ENCODE measurements around the gene PCDHA1. TPM values are rescaled to one million over a fixed set of nuclear protein-coding genes. Genes with fewer than 3 reads are reported as not detected.

The PCDHA1 gene
- total RNA-seq, 4 donors from 2014 or later, result not detected

DNA sequence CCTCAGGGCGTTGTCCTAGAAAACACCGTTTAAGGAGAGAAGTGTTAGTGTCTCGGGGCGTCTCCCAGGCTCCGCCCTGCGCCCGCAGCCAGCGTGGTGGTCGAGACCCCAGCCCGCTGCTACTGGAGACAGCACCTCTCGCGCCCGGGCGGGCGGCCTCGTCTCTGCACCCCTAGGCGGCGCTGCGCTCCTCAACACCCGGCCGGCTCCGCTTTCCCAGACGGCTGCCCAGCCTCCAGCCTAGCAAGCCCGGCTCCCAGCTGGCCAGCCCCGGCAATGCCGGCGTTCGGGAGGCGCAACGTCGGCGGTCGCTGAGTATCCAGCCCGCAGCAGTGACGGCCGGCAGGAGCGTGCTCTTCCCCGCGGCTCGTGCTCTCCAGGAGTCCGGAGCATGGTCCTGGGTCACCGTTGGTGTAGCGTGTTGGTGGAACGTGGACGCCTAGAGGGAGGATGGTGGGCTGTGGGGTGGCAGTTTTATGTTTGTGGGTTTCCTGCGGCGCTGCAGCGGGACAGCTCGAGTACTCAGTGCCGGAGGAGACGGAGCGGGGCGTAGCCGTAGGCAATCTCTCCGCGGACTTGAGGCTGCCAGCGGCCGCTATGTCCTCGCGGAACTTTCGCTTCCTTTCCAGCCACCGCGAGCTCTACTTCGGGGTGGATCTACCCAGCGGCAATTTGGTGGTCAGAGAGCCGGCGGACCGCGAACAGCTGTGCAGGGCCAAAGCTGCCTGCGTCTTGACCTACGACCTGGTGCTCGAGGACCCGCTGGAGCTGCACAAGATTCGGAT lies 140.7 kb downstream of the PCDHA1 start:
- no peaks in the 10 kb centered on the region for H3K36me3 ChIP-seq
- H3K9me3 ChIP-seq, result no peaks in the 10 kb centered on the region
- peak overlapping the region; percentile 43 to 54 (median 46) for H3K4me3 ChIP-seq
- H3K27ac ChIP-seq, result no peak overlapping the region
- H3K27me3 ChIP-seq, result peaks cover 28 to 37% (median 29%) of the 10 kb centered on the region in 3 donors
- DNase-seq (peak; percentile 14), ATAC-seq (peak; percentile 36 to 41)
- intact Hi-C loops (cut with DNase I; ENCODE audit: low total_unique reads) (loop anchor here (2.0 kb wide), 1 partner anchor 114 kb away; no protein-coding TSS in a partner anchor), in situ Hi-C loops (cut with MboI; ENCODE audit: low sequenced_read_pairs in 4 of 4) (loop anchor here in 1 of 4 donors (10.0 kb wide), 1 partner anchor 118 kb away; no protein-coding TSS in a partner anchor)
- TF ChIP-seq POLR2A (IDR thresholded peaks at IDR 0.05), result no peak
- TF ChIP-seq, protein P1, sequence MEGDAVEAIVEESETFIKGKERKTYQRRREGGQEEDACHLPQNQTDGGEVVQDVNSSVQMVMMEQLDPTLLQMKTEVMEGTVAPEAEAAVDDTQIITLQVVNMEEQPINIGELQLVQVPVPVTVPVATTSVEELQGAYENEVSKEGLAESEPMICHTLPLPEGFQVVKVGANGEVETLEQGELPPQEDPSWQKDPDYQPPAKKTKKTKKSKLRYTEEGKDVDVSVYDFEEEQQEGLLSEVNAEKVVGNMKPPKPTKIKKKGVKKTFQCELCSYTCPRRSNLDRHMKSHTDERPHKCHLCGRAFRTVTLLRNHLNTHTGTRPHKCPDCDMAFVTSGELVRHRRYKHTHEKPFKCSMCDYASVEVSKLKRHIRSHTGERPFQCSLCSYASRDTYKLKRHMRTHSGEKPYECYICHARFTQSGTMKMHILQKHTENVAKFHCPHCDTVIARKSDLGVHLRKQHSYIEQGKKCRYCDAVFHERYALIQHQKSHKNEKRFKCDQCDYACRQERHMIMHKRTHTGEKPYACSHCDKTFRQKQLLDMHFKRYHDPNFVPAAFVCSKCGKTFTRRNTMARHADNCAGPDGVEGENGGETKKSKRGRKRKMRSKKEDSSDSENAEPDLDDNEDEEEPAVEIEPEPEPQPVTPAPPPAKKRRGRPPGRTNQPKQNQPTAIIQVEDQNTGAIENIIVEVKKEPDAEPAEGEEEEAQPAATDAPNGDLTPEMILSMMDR (IDR thresholded peaks at IDR 0.05 in 4 of 5, conservative IDR thresholded peaks at IDR 0.05 in 1 of 5), result peak in 3 of 5 experiments; percentile 37 to 56 (median 42)
- no peaks in the 10 kb centered on the region for H3K4me1 ChIP-seq

DNA sequence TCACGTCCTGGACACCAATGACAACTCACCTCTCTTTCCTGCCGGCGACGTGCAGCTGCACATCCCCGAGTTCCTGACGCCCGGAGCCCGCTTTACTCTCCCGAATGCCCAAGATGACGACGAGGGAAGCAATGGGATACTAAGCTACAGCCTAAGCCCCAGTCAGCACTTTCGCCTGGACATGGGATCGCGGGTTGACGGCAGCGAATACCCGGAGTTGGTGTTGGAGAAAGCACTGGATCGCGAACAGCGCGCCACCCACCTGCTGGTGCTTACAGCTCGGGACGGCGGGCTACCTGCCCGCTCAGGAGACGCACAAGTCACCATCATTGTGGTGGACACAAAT lies 141.3 kb downstream of the PCDHA1 start:
- H3K27ac ChIP-seq, result no peak overlapping the region
- DNase-seq (no peak), ATAC-seq (no peak)
- intact Hi-C loops (cut with DNase I; ENCODE audit: low total_unique reads), result loop anchor here (2.0 kb wide), 1 partner anchor 114 kb away; no protein-coding TSS in a partner anchor
- no peaks in the 10 kb centered on the region for H3K36me3 ChIP-seq
- in situ Hi-C loops (cut with MboI; ENCODE audit: low sequenced_read_pairs in 4 of 4), result loop anchor here in 1 of 4 donors (10.0 kb wide), 1 partner anchor 118 kb away; no protein-coding TSS in a partner anchor
- H3K27me3 ChIP-seq, result peaks cover 28 to 37% (median 29%) of the 10 kb centered on the region in 3 donors
- no peaks in the 10 kb centered on the region for H3K9me3 ChIP-seq
- TF ChIP-seq, protein P1 (IDR thresholded peaks at IDR 0.05 in 4 of 5, conservative IDR thresholded peaks at IDR 0.05 in 1 of 5), result no peak
- no peak for TF ChIP-seq POLR2A (IDR thresholded peaks at IDR 0.05)
- peak overlapping the region; percentile 43 to 54 (median 46) for H3K4me3 ChIP-seq
- no peaks in the 10 kb centered on the region for H3K4me1 ChIP-seq

DNA sequence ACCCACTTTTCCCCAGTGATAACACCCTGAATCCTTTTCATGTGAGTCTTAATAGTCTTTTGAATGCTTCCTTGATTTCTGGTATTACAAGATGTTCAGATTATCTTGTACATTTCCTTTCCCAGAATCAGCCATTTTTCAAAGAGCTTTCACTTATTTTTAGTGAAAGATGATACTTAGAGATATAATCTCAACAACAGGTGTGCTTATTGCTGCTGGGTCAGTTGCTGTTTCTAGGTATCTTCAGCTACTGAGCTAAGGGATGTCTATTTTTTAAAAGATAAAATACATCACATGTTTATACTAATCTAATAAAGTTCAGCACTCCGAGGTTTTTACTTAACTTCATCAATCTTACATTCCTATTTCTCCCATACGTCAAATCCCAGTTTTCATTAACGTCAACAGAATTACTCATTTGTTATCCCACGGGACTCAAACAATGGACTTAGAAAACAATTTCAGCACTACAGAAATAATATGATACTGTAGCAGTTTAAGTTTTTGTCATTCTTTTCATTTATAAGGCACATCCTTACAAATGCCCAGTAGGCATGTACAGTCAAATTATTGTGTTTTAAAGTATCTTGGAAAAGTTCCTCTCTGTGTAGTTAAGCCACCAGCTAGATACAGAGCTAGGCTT lies 149.1 kb downstream of the PCDHA1 start:
- in situ Hi-C loops (cut with MboI; ENCODE audit: low sequenced_read_pairs in 4 of 4), result no loop called here
- Histone ChIP-seq H3K4me3 (no peak overlapping the region), H3K27me3 (no peaks in the 10 kb centered on the region), H3K27ac (no peak overlapping the region), H3K4me1 (no peaks in the 10 kb centered on the region), H3K9me3 (no peaks in the 10 kb centered on the region), H3K36me3 (no peaks in the 10 kb centered on the region)
- ATAC-seq (no peak), DNase-seq (no peak)
- no peak for TF ChIP-seq POLR2A (IDR thresholded peaks at IDR 0.05)
- TF ChIP-seq, protein P1 (IDR thresholded peaks at IDR 0.05 in 4 of 5, conservative IDR thresholded peaks at IDR 0.05 in 1 of 5), result no peak
- intact Hi-C loops (cut with DNase I; ENCODE audit: low total_unique reads), result no loop called here

DNA sequence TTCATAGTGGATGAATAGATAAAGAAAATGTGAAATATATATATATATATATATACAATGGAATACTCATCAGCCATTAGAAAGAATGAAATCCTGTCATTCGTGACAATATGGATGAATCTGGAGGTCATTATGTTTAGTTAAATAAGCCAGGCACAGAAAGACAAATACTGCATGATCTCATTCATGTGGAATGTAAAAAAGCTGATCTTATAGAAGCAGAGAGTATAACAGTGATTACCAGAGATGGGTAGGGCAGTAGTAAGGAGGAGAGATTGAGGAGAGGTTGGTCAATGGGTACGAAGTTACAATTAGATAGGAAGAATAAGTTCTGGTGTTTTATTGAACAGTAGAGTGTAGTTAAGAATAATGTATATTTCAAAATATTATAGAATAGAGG lies 160.6 kb downstream of the PCDHA1 start:
- Histone ChIP-seq H3K9me3 (no peaks in the 10 kb centered on the region), H3K4me3 (no peak overlapping the region), H3K27me3 (no peaks in the 10 kb centered on the region), H3K4me1 (no peaks in the 10 kb centered on the region), H3K36me3 (no peaks in the 10 kb centered on the region), H3K27ac (no peak overlapping the region)
- in situ Hi-C loops (cut with MboI; ENCODE audit: low sequenced_read_pairs in 4 of 4) (no loop called here), intact Hi-C loops (cut with DNase I; ENCODE audit: low total_unique reads) (no loop called here)
- DNase-seq (no peak), ATAC-seq (no peak)
- TF ChIP-seq POLR2A (IDR thresholded peaks at IDR 0.05), result no peak
- TF ChIP-seq, protein P1 (IDR thresholded peaks at IDR 0.05 in 4 of 5, conservative IDR thresholded peaks at IDR 0.05 in 1 of 5), result no peak

Measured in gastrocnemius medialis (tissue), 4 donors.